Lower leg skin (tissue), 4 donors: Measurements from ENCODE around the gene IDS. TPM values are rescaled to one million over a fixed set of nuclear protein-coding genes. Genes with fewer than 3 reads are reported as not detected.
A peak's percentile ranks its signal among the peaks of the same experiment; 100 is the strongest.
"Not testable (repeated sequence)": the region's sequence is repeated elsewhere in the genome, so short reads cannot be mapped to it uniquely, and the experiment has no call there.

Experiments
- DNase-seq, 2 donors: peaks; one replicate each; pipeline ENCODE4 v3.0.0-alpha.2; 2019; ENCODE audit warnings: low spot score in 2 of 2
- H3K4me3 ChIP-seq: fragments of 200-600 bp; sonication (generic); 2 replicates; pipeline ENCODE4 v1.5.1; 2017; ENCODE audit warnings: mild to moderate bottlenecking, low read depth; ENCODE audit not compliant: poor library complexity, severe bottlenecking
- POLR2A ChIP-seq, 2 donors: fragments of 450-650 bp; IDR thresholded peaks; one replicate each; pipeline ENCODE4 v1.6.1; 2016 to 2017; ENCODE audit warnings: antibody characterized with exemption in 2 of 2, mild to moderate bottlenecking in 1 of 2, moderate library complexity in 1 of 2
- WGBS, 2 donors: methylation state at CpG; one replicate each; pipeline ENCODE4 v1.1.5; 2018; 5-methylcytosine and 5-hydroxymethylcytosine counted together
- intact Hi-C: fragments of 100-400 bp; cut with DNase I; formaldehyde crosslinking; loops from one replicate; pipeline ENCODE4 v1.15.0; 2023; ENCODE audit warnings: low total_unique reads
- total RNA-seq, 4 donors: library from RNA; depleted of rRNA; stranded (reverse); fragments of >200 nt; gene quantifications; one replicate each; pipeline ENCODE4 v1.1.0, GENCODE V29; 2016
- TF ChIP-seq, protein P1 (sequence below), 3 donors: fragments of 450-650 bp; IDR thresholded peaks; one replicate each; pipeline ENCODE4 v1.5.1; 2016; ENCODE audit warnings: antibody characterized with exemption in 3 of 3, mild to moderate bottlenecking in 3 of 3, moderate library complexity in 2 of 3

IDS gene
- total RNA-seq, 4 donors from 2014 or later, result 57.2 to 79.5 (median 70.7) TPM

DNA sequence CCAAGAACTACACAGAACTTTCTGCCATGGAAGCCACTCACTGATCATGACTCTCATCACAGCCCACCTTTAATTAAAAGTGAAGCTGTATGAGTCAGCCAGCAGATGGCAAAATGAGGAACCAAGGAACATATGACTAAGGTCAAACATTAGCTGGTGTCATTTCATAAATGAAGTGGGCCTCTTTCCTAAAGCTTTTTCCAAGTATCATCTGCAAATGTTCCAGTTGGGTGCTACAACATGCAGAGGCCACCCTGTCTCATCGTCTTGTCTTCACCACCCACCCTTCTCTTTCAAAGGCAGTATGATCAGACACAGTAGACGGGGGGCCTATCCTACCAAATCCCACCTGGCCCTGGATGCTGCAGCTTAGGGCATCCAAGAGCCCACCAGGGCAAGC lies 26.5 kb upstream of the IDS start:
- peak in 1 of 2 donors; percentile 54 for DNase-seq
- intact Hi-C loops, result no loop called here
- 78 to 100% methylated on average over 1 to 2 of the region's 2 CpGs for WGBS, 2 donors
- no peak overlapping the region for H3K4me3 ChIP-seq
- no peak for TF ChIP-seq POLR2A (IDR thresholded peaks at IDR 0.05)

DNA sequence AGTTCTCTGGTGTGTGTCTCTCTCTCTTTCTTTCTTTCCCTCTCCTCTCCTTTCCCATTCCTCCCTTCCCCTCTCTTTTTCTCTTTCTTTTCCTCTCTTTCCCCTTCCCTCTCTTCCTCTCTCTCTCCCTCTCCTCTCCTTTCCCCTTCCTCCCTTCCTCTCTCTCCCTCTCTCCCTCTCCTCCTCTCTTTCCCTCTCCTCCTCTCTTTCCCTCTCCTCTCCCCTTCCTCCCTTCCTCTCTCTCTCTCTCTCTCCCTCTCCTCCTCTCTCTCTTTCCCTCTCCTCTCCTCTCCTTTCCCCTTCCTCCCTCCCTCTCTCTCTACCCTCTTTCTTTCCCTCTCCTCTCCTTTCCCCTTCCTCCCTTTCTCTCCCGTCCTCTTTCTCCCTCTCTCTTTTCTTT lies 23.3 kb upstream of the IDS start:
- TF ChIP-seq, protein P1, sequence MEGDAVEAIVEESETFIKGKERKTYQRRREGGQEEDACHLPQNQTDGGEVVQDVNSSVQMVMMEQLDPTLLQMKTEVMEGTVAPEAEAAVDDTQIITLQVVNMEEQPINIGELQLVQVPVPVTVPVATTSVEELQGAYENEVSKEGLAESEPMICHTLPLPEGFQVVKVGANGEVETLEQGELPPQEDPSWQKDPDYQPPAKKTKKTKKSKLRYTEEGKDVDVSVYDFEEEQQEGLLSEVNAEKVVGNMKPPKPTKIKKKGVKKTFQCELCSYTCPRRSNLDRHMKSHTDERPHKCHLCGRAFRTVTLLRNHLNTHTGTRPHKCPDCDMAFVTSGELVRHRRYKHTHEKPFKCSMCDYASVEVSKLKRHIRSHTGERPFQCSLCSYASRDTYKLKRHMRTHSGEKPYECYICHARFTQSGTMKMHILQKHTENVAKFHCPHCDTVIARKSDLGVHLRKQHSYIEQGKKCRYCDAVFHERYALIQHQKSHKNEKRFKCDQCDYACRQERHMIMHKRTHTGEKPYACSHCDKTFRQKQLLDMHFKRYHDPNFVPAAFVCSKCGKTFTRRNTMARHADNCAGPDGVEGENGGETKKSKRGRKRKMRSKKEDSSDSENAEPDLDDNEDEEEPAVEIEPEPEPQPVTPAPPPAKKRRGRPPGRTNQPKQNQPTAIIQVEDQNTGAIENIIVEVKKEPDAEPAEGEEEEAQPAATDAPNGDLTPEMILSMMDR (IDR thresholded peaks at IDR 0.05), result no peak
- TF ChIP-seq POLR2A (IDR thresholded peaks at IDR 0.05), result no peak
- 74 to 94% methylated on average over 1 of the region's 1 CpG for WGBS, 2 donors
- DNase-seq, result no peak
- intact Hi-C loops, result no loop called here
- H3K4me3 ChIP-seq, result no peak overlapping the region

- peak in 1 of 2 donors; percentile 15 for DNase-seq
Measured at GRCh38 chrX:149527705-149528104, 22.6 kb upstream of the IDS start.

GRCh38 chrX:149526318-149527033 lies 21.4 kb upstream of the IDS start:
- intact Hi-C loops, H3K4me3 ChIP-seq: not testable (repeated sequence)
- WGBS, 2 donors, result 49 to 74% methylated on average over 6 of the region's 13 CpGs
- peak in 1 of 2 donors; percentile 68 for DNase-seq

More at GRCh38 chrX:149527705-149528104, 22.6 kb upstream of the IDS start:
- no peak overlapping the region for H3K4me3 ChIP-seq
- WGBS, 2 donors, result 25 to 53% methylated on average over 1 of the region's 1 CpG
- TF ChIP-seq POLR2A (IDR thresholded peaks at IDR 0.05), result no peak
- intact Hi-C loops, result no loop called here

- 24 to 43% methylated on average over 3 to 5 of the region's 5 CpGs for WGBS, 2 donors
Measured at GRCh38 chrX:149525903-149526302, 20.8 kb upstream of the IDS start.

GRCh38 chrX:149525389-149525788 lies 20.3 kb upstream of the IDS start:
- DNase-seq, result peak in 1 of 2 donors; percentile 79
- H3K4me3 ChIP-seq, intact Hi-C loops: not testable (repeated sequence)
- WGBS, 2 donors, result 27% methylated on average over 3 of the region's 10 CpGs; no CpG with 5 or more reads in 1 of the 2 donors

More at GRCh38 chrX:149525903-149526302, 20.8 kb upstream of the IDS start:
- H3K4me3 ChIP-seq, intact Hi-C loops: not testable (repeated sequence)
- DNase-seq, result peak in 1 of 2 donors; percentile 76

DNA sequence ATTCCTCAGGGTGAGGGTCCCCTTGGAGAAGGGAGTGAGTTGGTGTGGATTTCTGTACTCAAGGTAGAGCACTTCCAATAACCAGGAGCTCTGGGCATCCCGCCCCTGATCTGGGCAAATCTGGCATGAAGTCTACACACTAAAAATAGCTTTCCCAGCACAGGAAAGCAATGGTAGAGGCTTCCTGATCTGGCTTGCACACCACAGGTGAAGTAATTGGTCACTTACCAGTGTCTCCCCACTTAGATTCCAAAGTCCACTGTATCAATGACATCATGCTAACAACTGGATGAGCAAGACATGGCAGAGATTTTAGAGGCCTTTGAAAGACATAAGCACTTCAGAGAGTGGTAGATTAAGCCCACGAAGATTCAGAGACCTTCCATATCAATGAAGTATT lies 17.8 kb upstream of the IDS start:
- H3K4me3 ChIP-seq, result no peak overlapping the region
- no peak for TF ChIP-seq POLR2A (IDR thresholded peaks at IDR 0.05)
- TF ChIP-seq, protein P1 (IDR thresholded peaks at IDR 0.05), result no peak
- 64 to 75% methylated on average over 2 of the region's 2 CpGs for WGBS, 2 donors
- no peak for DNase-seq
- intact Hi-C loops, result no loop called here

DNA sequence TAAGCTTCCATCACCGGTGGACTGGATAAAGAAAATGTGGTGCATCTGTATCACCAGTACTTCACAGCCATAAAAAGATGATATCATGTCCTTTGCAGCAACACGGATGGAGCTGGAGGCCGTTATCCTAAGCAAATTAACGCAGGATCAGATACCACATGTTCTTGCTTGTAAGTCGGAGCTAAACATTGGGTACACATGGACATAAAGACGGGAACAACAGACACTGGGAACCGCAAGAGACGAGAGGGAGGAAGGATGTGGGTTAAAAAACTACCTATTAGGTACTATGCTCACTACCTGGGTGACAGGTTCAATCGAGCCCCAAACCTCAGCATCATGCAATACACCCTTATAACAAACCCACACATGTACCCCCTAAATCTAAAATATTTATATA lies 16.3 kb upstream of the IDS start:
- H3K4me3 ChIP-seq, result no peak overlapping the region
- no peak for TF ChIP-seq POLR2A (IDR thresholded peaks at IDR 0.05)
- TF ChIP-seq, protein P1 (IDR thresholded peaks at IDR 0.05), result no peak

GRCh38 chrX:149520636-149521277 lies 15.7 kb upstream of the IDS start:
- DNase-seq, H3K4me3 ChIP-seq, intact Hi-C loops: not testable (repeated sequence)
- WGBS, 2 donors, result 22 to 53% methylated on average over 3 of the region's 3 CpGs

More for the DNA sequence above, 16.3 kb upstream of the IDS start:
- 31 to 34% methylated on average over 9 of the region's 9 CpGs for WGBS, 2 donors
- intact Hi-C loops, result no loop called here
- DNase-seq, result no peak
